ENCODE measurements around the gene SLC35B2.
A peak's percentile ranks its signal among the peaks of the same experiment; 100 is the strongest.

Gene SLC35B2

GRCh38 chr6:44267252-44267651, 9.9 kb upstream of the SLC35B2 start:
- TF ChIP-seq, protein P1, sequence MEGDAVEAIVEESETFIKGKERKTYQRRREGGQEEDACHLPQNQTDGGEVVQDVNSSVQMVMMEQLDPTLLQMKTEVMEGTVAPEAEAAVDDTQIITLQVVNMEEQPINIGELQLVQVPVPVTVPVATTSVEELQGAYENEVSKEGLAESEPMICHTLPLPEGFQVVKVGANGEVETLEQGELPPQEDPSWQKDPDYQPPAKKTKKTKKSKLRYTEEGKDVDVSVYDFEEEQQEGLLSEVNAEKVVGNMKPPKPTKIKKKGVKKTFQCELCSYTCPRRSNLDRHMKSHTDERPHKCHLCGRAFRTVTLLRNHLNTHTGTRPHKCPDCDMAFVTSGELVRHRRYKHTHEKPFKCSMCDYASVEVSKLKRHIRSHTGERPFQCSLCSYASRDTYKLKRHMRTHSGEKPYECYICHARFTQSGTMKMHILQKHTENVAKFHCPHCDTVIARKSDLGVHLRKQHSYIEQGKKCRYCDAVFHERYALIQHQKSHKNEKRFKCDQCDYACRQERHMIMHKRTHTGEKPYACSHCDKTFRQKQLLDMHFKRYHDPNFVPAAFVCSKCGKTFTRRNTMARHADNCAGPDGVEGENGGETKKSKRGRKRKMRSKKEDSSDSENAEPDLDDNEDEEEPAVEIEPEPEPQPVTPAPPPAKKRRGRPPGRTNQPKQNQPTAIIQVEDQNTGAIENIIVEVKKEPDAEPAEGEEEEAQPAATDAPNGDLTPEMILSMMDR (IDR thresholded peaks at IDR 0.05; ENCODE audit: low read length, missing control alignments), result no peak
- H3K4me3 ChIP-seq (replicated peaks; ENCODE audit: low read depth, low read length), result no peak overlapping the region
- no peak for DNase-seq (ENCODE audit: low read depth)

- H3K4me3 ChIP-seq (replicated peaks; ENCODE audit: low read depth, low read length), result no peak overlapping the region
- TF ChIP-seq, protein P1 (IDR thresholded peaks at IDR 0.05; ENCODE audit: low read length, missing control alignments), result no peak
- DNase-seq (ENCODE audit: low read depth), result no peak
Observed at GRCh38 chr6:44266347-44266746, 9.0 kb upstream of the SLC35B2 start.

DNA sequence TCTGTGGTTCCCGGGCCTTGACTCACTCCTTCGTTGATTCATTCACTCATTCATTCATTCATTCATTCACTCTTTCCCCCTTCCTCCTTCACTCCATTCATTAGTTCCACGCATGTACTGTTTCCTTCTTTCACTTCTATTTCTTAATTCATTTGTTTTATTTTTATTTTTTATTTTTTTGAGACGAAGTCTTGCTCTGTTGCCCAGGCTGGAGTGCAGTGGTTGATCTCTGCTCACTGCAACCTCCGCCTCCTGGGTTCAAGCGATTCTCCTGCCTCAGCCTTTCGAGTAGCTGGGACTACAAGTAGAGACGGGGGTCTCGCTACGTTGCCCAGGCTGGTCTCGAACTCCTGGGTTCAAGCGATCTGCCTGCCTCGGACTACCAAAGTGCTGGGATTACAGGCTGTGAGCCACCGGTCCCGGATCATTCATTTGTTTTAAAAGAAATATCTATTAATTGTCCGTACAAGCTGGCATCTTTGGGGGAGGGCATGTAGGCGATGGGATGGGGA, 8.4 kb upstream of the SLC35B2 start:
- DNase-seq (ENCODE audit: low read depth), result no peak
- H3K4me3 ChIP-seq (replicated peaks; ENCODE audit: low read depth, low read length), result no peak overlapping the region

GRCh38 chr6:44265007-44265721, 7.8 kb upstream of the SLC35B2 start, which contains the start of gene NFKBIE:
Gene NFKBIE, minus strand, starts transcription at chr6:44265551. Its CDS starts 205 bp downstream, at chr6:44265346.
- TF ChIP-seq, protein P1 (IDR thresholded peaks at IDR 0.05; ENCODE audit: low read length, missing control alignments), result peak; percentile 14
- DNase-seq (ENCODE audit: low read depth), result peak; percentile 91
- peak within 1 kb of the TSS; percentile 68 for H3K4me3 ChIP-seq (replicated peaks; ENCODE audit: low read depth, low read length)

More for the DNA sequence above, 8.4 kb upstream of the SLC35B2 start:
- TF ChIP-seq, protein P1 (IDR thresholded peaks at IDR 0.05; ENCODE audit: low read length, missing control alignments), result no peak

- no peak for DNase-seq (ENCODE audit: low read depth)
- TF ChIP-seq, protein P1 (IDR thresholded peaks at IDR 0.05; ENCODE audit: low read length, missing control alignments), result no peak
- H3K4me3 ChIP-seq (replicated peaks; ENCODE audit: low read depth, low read length), result peak overlapping the region; percentile 68
Observed at GRCh38 chr6:44264154-44265006, 7.1 kb upstream of the SLC35B2 start.

GRCh38 chr6:44263354-44264100, 6.2 kb upstream of the SLC35B2 start:
- peak overlapping the region; percentile 68 for H3K4me3 ChIP-seq (replicated peaks; ENCODE audit: low read depth, low read length)
- TF ChIP-seq, protein P1 (IDR thresholded peaks at IDR 0.05; ENCODE audit: low read length, missing control alignments), result no peak
- DNase-seq (ENCODE audit: low read depth), result peak; percentile 55

Data from fibroblast of pulmonary artery (primary cell).